Cortex of kidney (tissue), 1 donor: ENCODE measurements around the gene SLC47A1.
"Not testable (repeated sequence)": the region's sequence is repeated elsewhere in the genome, so short reads cannot be mapped to it uniquely, and the experiment has no call there.

Source experiments
- DNase-seq: peaks from one replicate; lab custom pipeline; 2025; lab: John Stamatoyannopoulos, UW

Gene SLC47A1

DNA sequence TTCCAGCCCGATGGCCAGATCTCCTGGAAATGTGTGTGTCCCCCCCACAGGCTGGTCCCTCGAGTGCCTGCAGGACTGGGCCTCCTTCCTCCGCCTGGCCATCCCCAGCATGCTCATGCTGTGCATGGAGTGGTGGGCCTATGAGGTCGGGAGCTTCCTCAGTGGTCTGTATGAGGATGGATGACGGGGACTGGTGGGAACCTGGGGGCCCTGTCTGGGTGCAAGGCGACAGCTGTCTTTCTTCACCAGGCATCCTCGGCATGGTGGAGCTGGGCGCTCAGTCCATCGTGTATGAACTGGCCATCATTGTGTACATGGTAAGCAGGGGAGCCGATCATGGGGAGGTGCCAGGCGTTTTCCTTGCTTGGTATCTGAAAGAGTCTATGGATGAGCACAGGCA, 22.1 kb downstream of the SLC47A1 start:
- DNase-seq, result no peak

GRCh38 chr17:19558946-19559345, 25.3 kb downstream of the SLC47A1 start:
- no peak for DNase-seq

- no peak for DNase-seq
These were observed 28.2 kb downstream of the SLC47A1 start for GRCh38 chr17:19561697-19562318.

DNA sequence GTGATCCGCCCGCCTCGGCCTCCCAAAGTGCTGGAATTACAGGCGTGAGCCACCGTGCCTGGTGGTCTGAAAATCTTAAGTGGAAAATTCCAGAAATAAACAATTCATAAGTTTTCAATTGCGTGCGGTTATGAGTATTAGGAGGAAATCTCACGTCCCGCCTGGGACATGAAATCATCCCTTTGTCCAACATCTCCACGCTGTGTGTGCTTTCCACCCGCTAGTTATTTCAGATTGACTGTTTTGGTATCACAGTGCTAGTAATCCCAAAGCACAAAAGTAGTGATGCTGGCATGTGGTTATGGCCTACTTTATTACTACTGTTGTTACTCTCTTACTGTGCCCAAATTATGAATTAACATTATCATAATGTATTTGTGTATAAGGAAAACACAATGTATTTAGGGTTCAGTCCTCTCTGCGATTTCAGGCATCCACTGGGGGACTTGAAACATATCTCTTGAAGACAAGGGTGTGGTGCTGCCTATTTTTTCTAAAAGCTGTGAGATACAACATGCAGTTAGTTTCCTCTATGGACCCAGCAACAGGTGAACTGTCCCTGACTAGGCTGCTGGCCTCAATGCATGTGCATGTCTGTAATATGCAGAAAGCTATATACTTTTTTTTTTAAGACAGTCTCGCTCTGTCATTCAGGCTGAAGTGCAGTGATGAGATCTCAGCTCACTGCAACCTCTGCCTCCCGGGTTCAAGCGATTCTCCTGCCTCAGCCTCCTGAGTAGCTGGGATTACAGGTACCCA, 32.3 kb downstream of the SLC47A1 start:
- DNase-seq, result no peak

- DNase-seq, result no peak
These were observed 33.8 kb downstream of the SLC47A1 start for GRCh38 chr17:19567216-19568015.

DNA sequence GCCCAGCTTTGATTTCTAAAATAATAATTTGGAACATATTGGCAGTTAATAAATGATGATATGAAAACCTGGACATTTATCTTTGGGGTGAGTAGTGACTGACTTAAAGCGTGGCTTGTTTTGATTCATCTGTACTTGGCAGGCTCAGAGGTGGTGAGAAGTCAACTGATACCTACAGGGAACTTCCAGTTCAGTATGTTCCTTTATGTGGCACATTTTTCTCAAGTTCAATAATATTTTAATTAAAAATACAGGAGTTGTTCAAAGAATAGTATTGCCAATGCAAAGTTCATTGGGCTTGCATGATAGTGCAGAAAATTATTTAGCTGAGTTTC, 34.3 kb downstream of the SLC47A1 start:
- DNase-seq, result no peak

- DNase-seq, result no peak
These were observed 36.3 kb downstream of the SLC47A1 start for GRCh38 chr17:19569785-19570543.

DNA sequence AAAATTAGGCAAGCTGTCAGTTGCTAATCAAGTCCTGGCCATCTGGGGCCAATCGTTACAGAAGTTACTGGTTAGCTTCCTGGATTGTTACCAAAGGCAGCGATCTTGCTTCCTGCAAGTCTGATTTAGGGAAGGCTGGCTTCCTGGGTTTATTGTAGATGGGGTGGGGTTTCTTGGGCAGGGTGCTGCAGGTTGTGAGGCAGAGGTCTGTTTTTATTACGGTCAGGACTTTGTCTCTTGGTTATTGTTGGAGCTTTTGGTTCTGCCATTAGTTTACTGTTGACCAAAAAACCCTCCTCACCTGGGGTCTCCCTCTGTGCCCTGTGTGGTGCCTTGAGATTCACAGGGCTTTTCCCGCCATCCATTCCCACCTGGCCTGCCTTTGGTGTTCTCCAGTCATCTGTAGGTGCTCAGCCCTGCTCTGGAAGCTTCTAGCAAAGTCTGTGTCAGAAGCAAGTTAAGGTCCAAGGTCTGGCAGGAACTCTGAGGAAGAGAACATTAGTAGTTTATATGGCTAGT, 36.9 kb downstream of the SLC47A1 start:
- DNase-seq, result no peak

DNA sequence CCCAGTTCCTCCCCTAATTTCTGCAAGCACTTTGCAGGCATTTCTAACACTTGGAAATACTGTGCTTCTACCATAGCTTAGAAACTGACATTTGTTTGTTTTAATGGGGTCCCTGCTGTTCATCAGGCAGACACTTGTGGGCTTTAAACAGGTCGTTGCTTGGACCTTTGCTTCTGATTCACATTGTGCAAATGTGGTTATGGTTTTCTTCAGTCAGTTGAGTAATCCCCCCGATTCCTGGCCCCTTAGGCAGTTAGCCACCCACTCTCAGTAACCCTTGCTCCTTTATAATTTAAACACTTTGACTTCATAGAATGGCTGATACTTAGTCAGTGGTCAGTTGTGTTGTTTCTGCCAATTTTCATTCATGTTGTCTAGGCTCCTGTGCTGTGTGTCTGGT, 39.4 kb downstream of the SLC47A1 start:
- no peak for DNase-seq

DNA sequence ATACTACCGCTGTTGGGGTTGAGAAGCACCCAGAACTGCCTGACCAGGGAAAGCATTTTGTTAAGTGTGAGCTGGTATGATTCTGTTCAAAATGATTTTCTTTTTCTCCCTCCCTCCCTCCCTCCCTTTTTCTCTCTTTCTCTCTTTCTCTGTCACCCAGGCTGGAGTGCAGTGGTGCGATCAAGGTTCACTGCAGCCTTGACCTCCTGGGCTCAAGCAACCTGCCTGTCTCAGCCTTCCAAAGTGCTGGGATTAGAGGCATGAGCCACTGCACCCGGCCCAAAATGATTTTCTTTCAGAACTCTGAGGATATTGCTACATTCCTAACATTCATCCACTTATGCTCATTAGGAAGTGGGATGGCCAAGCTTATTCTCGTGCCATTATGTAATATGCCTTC, 41.3 kb downstream of the SLC47A1 start:
- no peak for DNase-seq

- DNase-seq, result no peak
These were observed 44.9 kb downstream of the SLC47A1 start for GRCh38 chr17:19578545-19578944.

GRCh38 chr17:19579192-19579761, 45.6 kb downstream of the SLC47A1 start:
- no peak for DNase-seq

DNA sequence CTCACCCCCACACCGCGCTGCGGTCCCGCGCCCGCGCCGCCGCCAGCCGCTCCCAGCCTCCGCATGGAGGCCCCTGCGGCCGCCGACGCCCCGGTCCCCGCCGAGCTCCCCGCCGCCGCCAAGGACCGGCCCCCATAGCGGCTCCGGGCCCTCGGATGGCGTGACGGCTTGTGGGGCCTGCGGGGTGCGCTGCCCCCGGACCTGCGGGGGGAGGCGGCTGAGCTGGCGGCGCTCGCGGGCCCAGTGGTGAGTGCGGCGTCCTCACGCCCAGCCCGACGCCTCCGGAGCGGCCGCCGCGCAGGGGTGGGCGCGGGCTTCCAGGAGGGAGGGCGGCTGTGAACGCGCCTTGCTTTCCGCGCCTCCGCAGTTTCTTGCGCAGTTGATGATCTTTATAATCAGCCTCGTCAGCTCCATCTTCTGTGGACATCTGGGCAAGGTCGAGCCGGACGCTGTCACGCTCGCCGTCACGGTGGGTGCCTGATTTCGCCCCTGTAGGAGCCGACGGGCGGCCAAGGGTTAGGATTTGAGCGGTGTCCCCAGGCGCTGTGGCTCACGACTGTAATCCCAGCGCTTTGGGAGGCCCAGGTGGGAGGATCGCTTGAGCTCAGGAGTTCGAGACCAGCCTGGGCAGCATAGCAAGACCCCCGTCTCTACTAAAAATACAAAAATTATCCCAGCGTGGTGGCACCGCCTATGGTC, 46.4 kb downstream of the SLC47A1 start:
- DNase-seq, result no peak

GRCh38 chr17:19580566-19580920, 46.9 kb downstream of the SLC47A1 start:
- DNase-seq, result not testable (repeated sequence)

- not testable (repeated sequence) for DNase-seq
These were observed 48.5 kb downstream of the SLC47A1 start for GRCh38 chr17:19582152-19582551.

GRCh38 chr17:19583871-19584270, 50.2 kb downstream of the SLC47A1 start:
- no peak for DNase-seq

- no peak for DNase-seq
These were observed 56.8 kb downstream of the SLC47A1 start for GRCh38 chr17:19590451-19590850.

DNA sequence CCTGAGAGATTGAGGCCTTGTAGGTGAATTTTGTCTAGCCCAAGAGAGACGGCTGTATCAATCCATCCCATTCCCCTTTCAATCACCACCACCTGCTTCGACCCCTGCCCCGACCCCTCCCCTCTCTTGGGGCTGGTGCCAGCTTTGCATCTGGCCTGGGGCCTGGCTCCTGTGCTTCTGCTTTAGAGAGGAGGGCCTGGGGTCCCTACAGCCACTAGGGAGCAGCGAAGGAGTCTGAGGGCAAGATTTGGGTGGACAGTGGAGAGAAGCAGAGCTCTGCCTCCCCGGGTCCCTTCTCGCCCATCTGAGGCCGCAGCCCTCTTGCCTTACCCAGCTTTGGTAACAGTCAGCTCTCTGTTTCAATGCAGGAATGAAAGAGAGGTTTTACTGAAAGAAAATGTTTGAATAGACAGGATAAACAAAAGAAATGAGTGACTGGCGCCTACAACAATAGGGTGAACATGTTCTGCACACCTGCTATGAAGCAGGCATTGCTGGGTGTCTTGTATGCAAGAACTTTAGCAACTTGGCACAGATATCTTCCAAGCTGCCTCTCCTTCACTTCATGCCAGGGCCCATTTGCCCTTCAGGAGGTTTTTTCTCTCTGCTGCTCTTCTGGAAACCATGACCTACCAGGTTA, 57.4 kb downstream of the SLC47A1 start:
- DNase-seq, result no peak

DNA sequence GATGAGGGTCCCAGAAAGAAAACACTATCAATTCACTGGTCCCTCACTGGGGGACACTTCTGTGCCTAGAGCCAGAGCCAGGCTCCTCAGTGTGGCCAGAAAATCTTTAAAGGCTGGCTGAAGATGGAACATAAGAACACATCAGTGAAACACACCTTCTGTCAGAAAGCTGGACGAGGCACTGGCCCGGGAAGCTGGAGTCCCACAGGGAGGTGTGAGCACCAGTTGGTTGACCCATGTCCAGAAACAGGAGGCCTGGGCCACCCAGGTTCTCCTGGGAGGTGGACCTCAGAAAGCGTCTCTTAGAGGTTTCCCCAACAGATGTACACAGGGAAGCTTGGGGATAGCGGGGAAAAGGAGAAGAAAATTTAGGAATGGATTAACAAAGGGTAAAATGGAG, 58.7 kb downstream of the SLC47A1 start:
- no peak for DNase-seq

GRCh38 chr17:19596869-19597268, 63.2 kb downstream of the SLC47A1 start:
- DNase-seq, result no peak

DNA sequence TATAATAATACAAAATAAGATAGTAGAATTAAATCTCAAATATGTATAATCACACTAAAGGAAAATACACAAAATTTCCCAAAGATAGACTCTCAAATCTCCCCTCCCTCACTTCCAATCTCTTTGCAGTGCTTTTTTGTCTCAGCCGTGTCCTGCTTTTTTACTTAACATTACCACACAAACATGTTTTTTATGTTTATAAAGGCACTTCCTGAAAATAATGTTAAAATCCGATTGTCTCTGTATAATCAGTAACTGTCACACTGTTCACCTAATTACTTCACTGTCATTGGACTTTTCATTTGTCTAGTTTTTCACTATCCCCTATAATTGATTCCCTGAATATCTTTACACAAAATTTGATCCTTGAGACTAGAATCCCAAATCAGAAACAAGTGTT, 76.7 kb downstream of the SLC47A1 start:
- no peak for DNase-seq
